B cell (primary cell): Measurements from ENCODE around the gene CELF2. TPM values are rescaled to one million over a fixed set of nuclear protein-coding genes. Genes with fewer than 3 reads are reported as not detected.
"Not testable (repeated sequence)": the region's sequence is repeated elsewhere in the genome, so short reads cannot be mapped to it uniquely, and the experiment has no call there.

Source experiments
- ATAC-seq: fragments of 200-7000 bp; cut with Tn5 transposase; one replicate; pipeline ENCODE4 v1.10.0; 2021; ENCODE audit warnings: low read depth, mild to moderate bottlenecking, moderate number of reproducible peaks, moderate library complexity
- CTCF ChIA-PET: fragments of 350-600 bp; sonication (Branson Sonifier 250); formaldehyde crosslinking; loops from one replicate; lab custom pipeline; 2021; ENCODE audit warnings: antibody characterized with exemption, inconsistent platforms; lab: Charles Lee
- POLR2A ChIA-PET: fragments of 350-600 bp; sonication (Branson Sonifier 250); formaldehyde crosslinking; loops from one replicate; lab custom pipeline; 2021; ENCODE audit warnings: antibody characterized with exemption; lab: Charles Lee
- DNase-seq: peaks from one replicate; pipeline ENCODE4 v3.0.0; 2013
- H2AFZ ChIP-seq: 2 replicates; pipeline ENCODE4 v1.6.1; 2012; ENCODE audit warnings: mild to moderate bottlenecking, low read depth, low read length; ENCODE audit not compliant: insufficient read depth, poor library complexity, severe bottlenecking
- H3K27ac ChIP-seq, 2 donors: 1 replicate in 1 of 2; 2 replicates in 1 of 2; pipeline ENCODE4 v1.5.1; 2012 to 2013; ENCODE audit warnings: low read length in 2 of 2, mild to moderate bottlenecking in 2 of 2, moderate library complexity in 1 of 2
- H3K27me3 ChIP-seq, 4 experiments: fragments of 200-600 bp in 1 of 4; sonication (generic) in 1 of 4; replicated peaks in 1 of 4; 1 replicate in 2 of 4; 2 replicates in 2 of 4; pipeline versions ENCODE4 v1.6.1 to v1.7.0; 2013 to 2016; ENCODE audit warnings: low read length in 3 of 4, mild to moderate bottlenecking in 2 of 4, mixed read lengths in 1 of 4, moderate library complexity in 1 of 4; ENCODE audit not compliant: insufficient read depth in 4 of 4, control insufficient read depth in 3 of 4; ENCODE audit errors: control extremely low read depth in 1 of 4
- H3K36me3 ChIP-seq, 2 experiments: replicated peaks in 1 of 2; 1 replicate in 1 of 2; 2 replicates in 1 of 2; pipeline versions ENCODE4 v1.6.1 to v1.7.1; 2013; ENCODE audit warnings: low read length in 1 of 2; ENCODE audit not compliant: insufficient read depth in 2 of 2, control insufficient read depth in 1 of 2; ENCODE audit errors: control extremely low read depth in 1 of 2, extremely low read depth in 1 of 2
- H3K4me1 ChIP-seq, 2 donors: fragments of 200-600 bp in 1 of 2; sonication (generic) in 1 of 2; 1 replicate in 1 of 2; 2 replicates in 1 of 2; pipeline versions ENCODE4 v1.5.1 to v1.6.1; 2013 to 2017; ENCODE audit warnings: low read length in 2 of 2; ENCODE audit not compliant: control insufficient read depth in 2 of 2, insufficient read depth in 2 of 2
- H3K4me2 ChIP-seq: replicated peaks from 2 replicates; pipeline ENCODE3; 2012; ENCODE audit warnings: mild to moderate bottlenecking, low read depth, low read length; ENCODE audit not compliant: poor library complexity, severe bottlenecking
- H3K4me3 ChIP-seq, 5 experiments: fragments of 200-600 bp in 1 of 5; sonication (generic) in 1 of 5; 1 replicate in 3 of 5; 2 replicates in 2 of 5; pipeline versions ENCODE4 v1.5.1 to v1.7.0; 2011 to 2016; ENCODE audit warnings: low read length in 4 of 5, mild to moderate bottlenecking in 4 of 5, low read depth in 2 of 5, control low read depth in 1 of 5, moderate library complexity in 1 of 5; ENCODE audit not compliant: insufficient read depth in 1 of 5; ENCODE audit errors: control extremely low read depth in 1 of 5, extremely low read depth in 1 of 5
- H3K79me2 ChIP-seq: fragments of 200-600 bp; sonication (generic); one replicate; pipeline ENCODE4 v1.6.0; 2016; ENCODE audit warnings: low read length; ENCODE audit not compliant: control insufficient read depth, insufficient read depth
- H3K9ac ChIP-seq: fragments of 200-600 bp; sonication (generic); 2 replicates; pipeline ENCODE4 v1.6.1; 2017; ENCODE audit warnings: mild to moderate bottlenecking, low read length, moderate library complexity
- H3K9me3 ChIP-seq, 3 donors: one replicate each; pipeline versions ENCODE4 v1.6.1 to v1.7.1; 2013; ENCODE audit warnings: low read length in 2 of 3; ENCODE audit not compliant: control insufficient read depth in 2 of 3, insufficient read depth in 1 of 3; ENCODE audit errors: control extremely low read depth in 1 of 3
- H4K20me1 ChIP-seq: 2 replicates; pipeline ENCODE4 v1.6.0; 2012; ENCODE audit warnings: mild to moderate bottlenecking, low read length; ENCODE audit not compliant: insufficient read depth, control insufficient read depth, poor library complexity, severe bottlenecking
- H3K27ac Mint-ChIP-seq: one replicate; pipeline ENCODE4 v1.8.0; 2021; ENCODE audit warnings: mixed read lengths
- H3K27me3 Mint-ChIP-seq: one replicate; pipeline ENCODE4 v1.8.0; 2021; ENCODE audit warnings: mixed read lengths
- H3K4me1 Mint-ChIP-seq: one replicate; pipeline ENCODE4 v1.8.0; 2021; ENCODE audit warnings: mixed read lengths
- H3K4me3 Mint-ChIP-seq: one replicate; pipeline ENCODE4 v1.8.0; 2021; ENCODE audit warnings: mixed read lengths
- H3K9me3 Mint-ChIP-seq: one replicate; pipeline ENCODE4 v1.8.0; 2022; ENCODE audit warnings: mixed read lengths; ENCODE audit not compliant: insufficient read depth
- CTCF ChIP-seq: fragments of 200-600 bp; IDR thresholded peaks from one replicate; pipeline ENCODE4 v1.8.0; 2022; ENCODE audit warnings: antibody characterized with exemption, mild to moderate bottlenecking
- EZH2 ChIP-seq: IDR thresholded peaks from 2 replicates; pipeline ENCODE4 v1.6.1; 2012; ENCODE audit warnings: borderline replicate concordance, low read depth, mild to moderate bottlenecking, moderate library complexity, low read length; ENCODE audit not compliant: insufficient read depth, poor library complexity, severe bottlenecking
- WGBS: methylation state at CpG from one replicate; pipeline ENCODE4 v1.1.5; 2013; ENCODE audit warnings: missing lambda C conversion rate; ENCODE audit not compliant: insufficient coverage; 5-methylcytosine and 5-hydroxymethylcytosine counted together
- intact Hi-C: fragments of 100-400 bp; cut with micrococcal nuclease; formaldehyde crosslinking; loops from one replicate; pipeline ENCODE4 v1.10.0; 2022
- polyA plus RNA-seq: library from polyadenylated mRNA; depleted of rRNA; stranded (reverse); fragments of >200 nt; gene quantifications from 2 replicates; pipeline ENCODE4 v1.2.3, GENCODE V29; 2012
- total RNA-seq, 2 donors: library from RNA; stranded (reverse); fragments of 120-200 nt in 1 of 2; gene quantifications; 1 replicate in 1 of 2; 2 replicates in 1 of 2; pipeline versions ENCODE4 v1.2.3 to v1.2.4, GENCODE V29; 2013 to 2022

Gene CELF2
- total and polyA plus RNA-seq, 2 donors (not counting 1 experiment from before 2014, with no cell fraction given), result 59.5 to 112 TPM

- Histone ChIP-seq H3K79me2 (no peaks in the 10 kb centered on the region), H3K4me1 (no peaks in the 10 kb centered on the region), H3K9me3 (peaks cover 0 to 13% (median 6%) of the 10 kb centered on the region in 3 donors), H4K20me1 (no peaks in the 10 kb centered on the region), H2AFZ (no peak overlapping the region), H3K4me2 (no peak overlapping the region), H3K4me3 (no peak overlapping the region), H3K9ac (no peak overlapping the region), H3K27ac (no peak overlapping the region), H3K27me3 (no peaks in the 10 kb centered on the region), H3K36me3 (no peaks in the 10 kb centered on the region)
- intact Hi-C loops, result no loop called here
- Mint-ChIP-seq H3K4me1 (no peaks in the 10 kb centered on the region), H3K4me3 (no peak overlapping the region), H3K27me3 (peaks cover 3% of the 10 kb centered on the region), H3K9me3 (peaks cover 5% of the 10 kb centered on the region), H3K27ac (no peak overlapping the region)
- TF ChIP-seq EZH2 (no peak), CTCF (no peak)
- ChIA-PET POLR2A (interaction anchor here (0.6 kb wide), 1 partner anchor 1093 kb away, joined by 3 read pairs; no protein-coding TSS in a partner anchor), CTCF (no interaction called here)
- no CpG with 5 or more reads among the region's 7 CpGs for WGBS
- ATAC-seq, result no peak
- DNase-seq, result no peak
Measured at GRCh38 chr10:11119843-11120242, 102.2 kb downstream of the CELF2 start.

- intact Hi-C loops, result no loop called here
- H3K79me2 ChIP-seq, result no peaks in the 10 kb centered on the region
- 97% methylated on average over 6 of the region's 7 CpGs for WGBS
- H3K4me1 Mint-ChIP-seq, result no peaks in the 10 kb centered on the region
- no peak overlapping the region for H2AFZ ChIP-seq
- no peaks in the 10 kb centered on the region for H3K27me3 ChIP-seq
- no peak overlapping the region for H3K9ac ChIP-seq
- no peak for TF ChIP-seq EZH2
- TF ChIP-seq CTCF, result no peak
- H3K4me1 ChIP-seq, result no peaks in the 10 kb centered on the region
- no peak overlapping the region for H3K27ac Mint-ChIP-seq
- H3K27me3 Mint-ChIP-seq, result peaks cover 3% of the 10 kb centered on the region
- H3K9me3 Mint-ChIP-seq, result peaks cover 5% of the 10 kb centered on the region
- CTCF ChIA-PET, result interaction anchor here (1.1 kb wide), 1 partner anchor 9 kb away, joined by 7 read pairs; no protein-coding TSS in a partner anchor
- no peak overlapping the region for H3K4me2 ChIP-seq
- H3K4me3 Mint-ChIP-seq, result no peak overlapping the region
- no peak overlapping the region for H3K4me3 ChIP-seq
- H4K20me1 ChIP-seq, result no peaks in the 10 kb centered on the region
- H3K27ac ChIP-seq, result no peak overlapping the region
- POLR2A ChIA-PET, result no interaction called here
- no peak for DNase-seq
- no peaks in the 10 kb centered on the region for H3K36me3 ChIP-seq
- ATAC-seq, result no peak
- H3K9me3 ChIP-seq, result peaks cover 0 to 13% (median 6%) of the 10 kb centered on the region in 3 donors
Measured at GRCh38 chr10:11120711-11121110, 103.0 kb downstream of the CELF2 start.

GRCh38 chr10:11123892-11124291 lies 106.2 kb downstream of the CELF2 start:
- H3K27ac Mint-ChIP-seq, H3K4me3 Mint-ChIP-seq, H3K27me3 Mint-ChIP-seq, H3K79me2 ChIP-seq, DNase-seq, POLR2A ChIA-PET, ATAC-seq, H4K20me1 ChIP-seq, H3K27ac ChIP-seq, CTCF ChIA-PET, intact Hi-C loops, H3K27me3 ChIP-seq, H2AFZ ChIP-seq, H3K4me1 Mint-ChIP-seq, H3K9ac ChIP-seq, H3K9me3 Mint-ChIP-seq, H3K4me1 ChIP-seq, H3K36me3 ChIP-seq, H3K4me3 ChIP-seq, H3K4me2 ChIP-seq: not testable (repeated sequence)
- peaks cover 0 to 13% (median 6%) of the 10 kb centered on the region in 3 donors for H3K9me3 ChIP-seq
- no CpG with 5 or more reads among the region's 2 CpGs for WGBS
